22Rv1 (cell line): ENCODE results near the gene PSMC3IP.
"Not testable (repeated sequence)": the region's sequence is repeated elsewhere in the genome, so short reads cannot be mapped to it uniquely, and the experiment has no call there.

Experiments
- CTCF ChIP-seq: fragments of 450-650 bp; IDR thresholded peaks from 2 replicates; pipeline ENCODE4 v1.5.1; 2017; ENCODE audit warnings: mild to moderate bottlenecking
- ZFX ChIP-seq: fragments of 450-650 bp; IDR thresholded peaks from 2 replicates; pipeline ENCODE4 v1.6.1; 2017; ENCODE audit warnings: antibody characterized with exemption, borderline replicate concordance

- not testable (repeated sequence) for TF ChIP-seq CTCF, ZFX
Observed at GRCh38 chr17:42552736-42553135, 24.8 kb downstream of the PSMC3IP start, which contains the start of gene HSD17B1.
